ENCODE data around the gene NKIRAS2.
A peak's percentile ranks its signal among the peaks of the same experiment; 100 is the strongest.

The NKIRAS2 gene

DNA sequence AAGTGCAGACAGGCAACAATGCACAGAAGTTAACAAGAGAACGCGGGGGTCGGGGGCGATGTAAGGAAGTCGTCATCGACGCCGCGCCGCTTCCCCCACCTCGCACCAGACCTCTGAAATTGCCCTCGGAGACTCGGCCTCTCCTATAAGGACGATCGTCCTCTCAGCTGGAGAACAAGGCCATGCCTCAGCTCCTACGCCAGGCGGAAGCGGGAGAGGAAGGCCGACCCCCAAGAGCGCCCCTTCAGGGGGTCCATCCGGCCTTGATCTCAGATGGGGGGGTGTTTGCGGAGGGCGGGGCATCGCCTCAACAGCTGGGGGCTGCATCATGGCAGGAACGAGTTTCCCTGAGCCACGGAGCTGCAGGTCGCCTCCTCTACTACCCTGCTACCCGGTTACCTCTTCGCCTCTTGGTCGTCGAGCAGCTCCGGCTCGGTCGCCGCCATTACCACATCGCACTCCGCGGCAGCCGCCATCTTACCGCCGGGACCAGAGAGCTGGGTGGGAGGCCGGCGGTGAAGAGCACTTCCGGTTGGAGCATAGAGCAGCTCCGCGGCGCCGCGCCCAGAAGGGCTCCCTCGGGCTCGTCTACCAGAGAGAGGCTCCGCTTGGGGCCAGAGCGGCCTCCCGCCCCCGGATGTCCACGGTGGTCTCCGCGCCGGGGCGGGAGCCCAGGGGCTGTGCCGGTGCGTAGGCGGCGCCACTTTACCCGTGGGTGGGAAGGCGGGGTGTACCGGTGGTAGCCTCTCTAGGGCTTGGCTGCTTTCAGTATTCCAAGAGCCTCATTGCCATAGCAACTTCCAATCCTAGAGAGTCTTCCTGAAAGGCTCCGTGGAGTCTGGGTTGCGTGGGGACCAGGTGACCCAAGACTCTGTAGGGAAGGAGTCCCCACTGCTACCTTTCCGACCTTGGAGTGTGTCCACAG, 2.7 kb upstream of the NKIRAS2 start, which contains the start of gene DNAJC7 (continued):
- TF ChIP-seq, protein P1, sequence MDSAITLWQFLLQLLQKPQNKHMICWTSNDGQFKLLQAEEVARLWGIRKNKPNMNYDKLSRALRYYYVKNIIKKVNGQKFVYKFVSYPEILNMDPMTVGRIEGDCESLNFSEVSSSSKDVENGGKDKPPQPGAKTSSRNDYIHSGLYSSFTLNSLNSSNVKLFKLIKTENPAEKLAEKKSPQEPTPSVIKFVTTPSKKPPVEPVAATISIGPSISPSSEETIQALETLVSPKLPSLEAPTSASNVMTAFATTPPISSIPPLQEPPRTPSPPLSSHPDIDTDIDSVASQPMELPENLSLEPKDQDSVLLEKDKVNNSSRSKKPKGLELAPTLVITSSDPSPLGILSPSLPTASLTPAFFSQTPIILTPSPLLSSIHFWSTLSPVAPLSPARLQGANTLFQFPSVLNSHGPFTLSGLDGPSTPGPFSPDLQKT (IDR thresholded peaks at IDR 0.05; ENCODE audit: borderline replicate concordance, low read depth, low read length) = peak; percentile 67; the same call in 1 of the 2 replicates
- TF ChIP-seq ZNF521 (tag by site-specific recombination; IDR thresholded peaks at IDR 0.05) = no peak
- TF ChIP-seq, protein P2, sequence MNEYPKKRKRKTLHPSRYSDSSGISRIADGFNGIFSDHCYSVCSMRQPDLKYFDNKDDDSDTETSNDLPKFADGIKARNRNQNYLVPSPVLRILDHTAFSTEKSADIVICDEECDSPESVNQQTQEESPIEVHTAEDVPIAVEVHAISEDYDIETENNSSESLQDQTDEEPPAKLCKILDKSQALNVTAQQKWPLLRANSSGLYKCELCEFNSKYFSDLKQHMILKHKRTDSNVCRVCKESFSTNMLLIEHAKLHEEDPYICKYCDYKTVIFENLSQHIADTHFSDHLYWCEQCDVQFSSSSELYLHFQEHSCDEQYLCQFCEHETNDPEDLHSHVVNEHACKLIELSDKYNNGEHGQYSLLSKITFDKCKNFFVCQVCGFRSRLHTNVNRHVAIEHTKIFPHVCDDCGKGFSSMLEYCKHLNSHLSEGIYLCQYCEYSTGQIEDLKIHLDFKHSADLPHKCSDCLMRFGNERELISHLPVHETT (tag by site-specific recombination; IDR thresholded peaks at IDR 0.05) = peak; percentile 79; the same call in 1 of the 2 replicates
- TF ChIP-seq KLF7 (tag by site-specific recombination; IDR thresholded peaks at IDR 0.05; ENCODE audit: borderline replicate concordance) = peak; percentile 59; the same call in 1 of the 2 replicates
- TF ChIP-seq, protein P3, sequence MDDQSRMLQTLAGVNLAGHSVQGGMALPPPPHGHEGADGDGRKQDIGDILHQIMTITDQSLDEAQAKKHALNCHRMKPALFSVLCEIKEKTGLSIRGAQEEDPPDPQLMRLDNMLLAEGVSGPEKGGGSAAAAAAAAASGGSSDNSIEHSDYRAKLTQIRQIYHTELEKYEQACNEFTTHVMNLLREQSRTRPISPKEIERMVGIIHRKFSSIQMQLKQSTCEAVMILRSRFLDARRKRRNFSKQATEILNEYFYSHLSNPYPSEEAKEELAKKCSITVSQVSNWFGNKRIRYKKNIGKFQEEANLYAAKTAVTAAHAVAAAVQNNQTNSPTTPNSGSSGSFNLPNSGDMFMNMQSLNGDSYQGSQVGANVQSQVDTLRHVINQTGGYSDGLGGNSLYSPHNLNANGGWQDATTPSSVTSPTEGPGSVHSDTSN (CRISPR knock-in tag; IDR thresholded peaks at IDR 0.05) = peak; percentile 3; the same call in 1 of the 2 replicates
- no peak for TF ChIP-seq HOXC10 (CRISPR knock-in tag; IDR thresholded peaks at IDR 0.05)
- peak; percentile 66; the same call in 1 of the 2 replicates for TF ChIP-seq ZNF2 (tag by site-specific recombination; IDR thresholded peaks at IDR 0.05)
- TF ChIP-seq, protein P4, sequence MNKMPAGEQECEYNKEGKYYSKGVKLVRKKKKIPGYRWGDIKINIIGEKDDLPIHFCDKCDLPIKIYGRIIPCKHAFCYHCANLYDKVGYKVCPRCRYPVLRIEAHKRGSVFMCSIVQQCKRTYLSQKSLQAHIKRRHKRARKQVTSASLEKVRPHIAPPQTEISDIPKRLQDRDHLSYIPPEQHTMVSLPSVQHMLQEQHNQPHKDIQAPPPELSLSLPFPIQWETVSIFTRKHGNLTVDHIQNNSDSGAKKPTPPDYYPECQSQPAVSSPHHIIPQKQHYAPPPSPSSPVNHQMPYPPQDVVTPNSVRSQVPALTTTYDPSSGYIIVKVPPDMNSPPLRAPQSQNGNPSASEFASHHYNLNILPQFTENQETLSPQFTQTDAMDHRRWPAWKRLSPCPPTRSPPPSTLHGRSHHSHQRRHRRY (tag by site-specific recombination; IDR thresholded peaks at IDR 0.05) = no peak
- peak; percentile 75; the same call in 1 of the 2 replicates for TF ChIP-seq ZNF610 (tag by site-specific recombination; IDR thresholded peaks at IDR 0.05; ENCODE audit: borderline replicate concordance)
- TF ChIP-seq SP3 (tag by site-specific recombination; IDR thresholded peaks at IDR 0.05) = peak; percentile 96
- TF ChIP-seq, protein P5, sequence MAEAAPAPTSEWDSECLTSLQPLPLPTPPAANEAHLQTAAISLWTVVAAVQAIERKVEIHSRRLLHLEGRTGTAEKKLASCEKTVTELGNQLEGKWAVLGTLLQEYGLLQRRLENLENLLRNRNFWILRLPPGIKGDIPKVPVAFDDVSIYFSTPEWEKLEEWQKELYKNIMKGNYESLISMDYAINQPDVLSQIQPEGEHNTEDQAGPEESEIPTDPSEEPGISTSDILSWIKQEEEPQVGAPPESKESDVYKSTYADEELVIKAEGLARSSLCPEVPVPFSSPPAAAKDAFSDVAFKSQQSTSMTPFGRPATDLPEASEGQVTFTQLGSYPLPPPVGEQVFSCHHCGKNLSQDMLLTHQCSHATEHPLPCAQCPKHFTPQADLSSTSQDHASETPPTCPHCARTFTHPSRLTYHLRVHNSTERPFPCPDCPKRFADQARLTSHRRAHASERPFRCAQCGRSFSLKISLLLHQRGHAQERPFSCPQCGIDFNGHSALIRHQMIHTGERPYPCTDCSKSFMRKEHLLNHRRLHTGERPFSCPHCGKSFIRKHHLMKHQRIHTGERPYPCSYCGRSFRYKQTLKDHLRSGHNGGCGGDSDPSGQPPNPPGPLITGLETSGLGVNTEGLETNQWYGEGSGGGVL (tag by site-specific recombination; IDR thresholded peaks at IDR 0.05) = peak; percentile 78
- TF ChIP-seq ZNF561 (tag by site-specific recombination; IDR thresholded peaks at IDR 0.05; ENCODE audit: borderline replicate concordance) = peak; percentile 68; the same call in 1 of the 2 replicates
- TF ChIP-seq OVOL3 (tag by site-specific recombination; IDR thresholded peaks at IDR 0.05) = peak; percentile 43; the same call in 1 of the 2 replicates
- TF ChIP-seq, protein P6, sequence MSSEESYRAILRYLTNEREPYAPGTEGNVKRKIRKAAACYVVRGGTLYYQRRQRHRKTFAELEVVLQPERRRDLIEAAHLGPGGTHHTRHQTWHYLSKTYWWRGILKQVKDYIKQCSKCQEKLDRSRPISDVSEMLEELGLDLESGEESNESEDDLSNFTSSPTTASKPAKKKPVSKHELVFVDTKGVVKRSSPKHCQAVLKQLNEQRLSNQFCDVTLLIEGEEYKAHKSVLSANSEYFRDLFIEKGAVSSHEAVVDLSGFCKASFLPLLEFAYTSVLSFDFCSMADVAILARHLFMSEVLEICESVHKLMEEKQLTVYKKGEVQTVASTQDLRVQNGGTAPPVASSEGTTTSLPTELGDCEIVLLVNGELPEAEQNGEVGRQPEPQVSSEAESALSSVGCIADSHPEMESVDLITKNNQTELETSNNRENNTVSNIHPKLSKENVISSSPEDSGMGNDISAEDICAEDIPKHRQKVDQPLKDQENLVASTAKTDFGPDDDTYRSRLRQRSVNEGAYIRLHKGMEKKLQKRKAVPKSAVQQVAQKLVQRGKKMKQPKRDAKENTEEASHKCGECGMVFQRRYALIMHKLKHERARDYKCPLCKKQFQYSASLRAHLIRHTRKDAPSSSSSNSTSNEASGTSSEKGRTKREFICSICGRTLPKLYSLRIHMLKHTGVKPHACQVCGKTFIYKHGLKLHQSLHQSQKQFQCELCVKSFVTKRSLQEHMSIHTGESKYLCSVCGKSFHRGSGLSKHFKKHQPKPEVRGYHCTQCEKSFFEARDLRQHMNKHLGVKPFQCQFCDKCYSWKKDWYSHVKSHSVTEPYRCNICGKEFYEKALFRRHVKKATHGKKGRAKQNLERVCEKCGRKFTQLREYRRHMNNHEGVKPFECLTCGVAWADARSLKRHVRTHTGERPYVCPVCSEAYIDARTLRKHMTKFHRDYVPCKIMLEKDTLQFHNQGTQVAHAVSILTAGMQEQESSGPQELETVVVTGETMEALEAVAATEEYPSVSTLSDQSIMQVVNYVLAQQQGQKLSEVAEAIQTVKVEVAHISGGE (tag by site-specific recombination; conservative IDR thresholded peaks at IDR 0.05; ENCODE audit: low read depth) = peak; percentile 97
- TF ChIP-seq ZBTB8A (tag by site-specific recombination; IDR thresholded peaks at IDR 0.05) = peak; percentile 51
- TF ChIP-seq GLIS1 (tag by site-specific recombination; IDR thresholded peaks at IDR 0.05) = peak; percentile 98
- TF ChIP-seq MYNN (tag by site-specific recombination; IDR thresholded peaks at IDR 0.05; ENCODE audit: borderline replicate concordance) = peak; percentile 49; the same call in 1 of the 2 replicates

Measured in HEK293 (cell line).